HG02870 (cell line): ENCODE data around the gene PGAM5.

ENCODE experiments used
- ATAC-seq: cut with Tn5 transposase; IDR thresholded peaks from one replicate; pipeline ENCODE4 v1.9.1; 2021; ENCODE audit warnings: mild to moderate bottlenecking, moderate library complexity; ENCODE audit not compliant: unreplicated experiment

PGAM5 gene

GRCh38 chr12:132719141-132719953, 8.7 kb downstream of the PGAM5 start:
- no peak for ATAC-seq

- no peak for ATAC-seq
Observed at GRCh38 chr12:132719954-132720324, 9.3 kb downstream of the PGAM5 start.

GRCh38 chr12:132720606-132721345, 10.1 kb downstream of the PGAM5 start:
- ATAC-seq: no peak

- no peak for ATAC-seq
Observed at GRCh38 chr12:132723015-132723763, 12.5 kb downstream of the PGAM5 start.

GRCh38 chr12:132723764-132724140, 13.1 kb downstream of the PGAM5 start:
- ATAC-seq: no peak

GRCh38 chr12:132724506-132725241, 14.0 kb downstream of the PGAM5 start:
- ATAC-seq: no peak

- no peak for ATAC-seq
Observed at GRCh38 chr12:132726386-132726785, 15.7 kb downstream of the PGAM5 start.

GRCh38 chr12:132727091-132727794, 16.6 kb downstream of the PGAM5 start:
- no peak for ATAC-seq

- no peak for ATAC-seq
Observed at GRCh38 chr12:132728502-132728901, 17.9 kb downstream of the PGAM5 start.

- no peak for ATAC-seq
Observed at GRCh38 chr12:132729541-132730320, 19.1 kb downstream of the PGAM5 start.

- ATAC-seq: no peak
Observed at GRCh38 chr12:132730353-132730752, 19.7 kb downstream of the PGAM5 start.

- no peak for ATAC-seq
Observed at GRCh38 chr12:132731574-132731973, 20.9 kb downstream of the PGAM5 start.

- ATAC-seq: no peak
Observed at GRCh38 chr12:132734206-132734605, 23.6 kb downstream of the PGAM5 start.

GRCh38 chr12:132735496-132735895, 24.9 kb downstream of the PGAM5 start:
- ATAC-seq: no peak

GRCh38 chr12:132736378-132736777, 25.7 kb downstream of the PGAM5 start:
- ATAC-seq: no peak

- no peak for ATAC-seq
Observed at GRCh38 chr12:132736913-132737312, 26.3 kb downstream of the PGAM5 start.

GRCh38 chr12:132739600-132740312, 29.1 kb downstream of the PGAM5 start:
- ATAC-seq: no peak

- no peak for ATAC-seq
Observed at GRCh38 chr12:132740313-132740646, 29.6 kb downstream of the PGAM5 start.

GRCh38 chr12:132740652-132741051, 30.0 kb downstream of the PGAM5 start:
- no peak for ATAC-seq
